NCI-H1436 (cell line): ENCODE results near the gene ALG9.

Source experiments
- DNase-seq: peaks from one replicate; lab custom pipeline; 2025; lab: John Stamatoyannopoulos, UW

The ALG9 gene

DNA sequence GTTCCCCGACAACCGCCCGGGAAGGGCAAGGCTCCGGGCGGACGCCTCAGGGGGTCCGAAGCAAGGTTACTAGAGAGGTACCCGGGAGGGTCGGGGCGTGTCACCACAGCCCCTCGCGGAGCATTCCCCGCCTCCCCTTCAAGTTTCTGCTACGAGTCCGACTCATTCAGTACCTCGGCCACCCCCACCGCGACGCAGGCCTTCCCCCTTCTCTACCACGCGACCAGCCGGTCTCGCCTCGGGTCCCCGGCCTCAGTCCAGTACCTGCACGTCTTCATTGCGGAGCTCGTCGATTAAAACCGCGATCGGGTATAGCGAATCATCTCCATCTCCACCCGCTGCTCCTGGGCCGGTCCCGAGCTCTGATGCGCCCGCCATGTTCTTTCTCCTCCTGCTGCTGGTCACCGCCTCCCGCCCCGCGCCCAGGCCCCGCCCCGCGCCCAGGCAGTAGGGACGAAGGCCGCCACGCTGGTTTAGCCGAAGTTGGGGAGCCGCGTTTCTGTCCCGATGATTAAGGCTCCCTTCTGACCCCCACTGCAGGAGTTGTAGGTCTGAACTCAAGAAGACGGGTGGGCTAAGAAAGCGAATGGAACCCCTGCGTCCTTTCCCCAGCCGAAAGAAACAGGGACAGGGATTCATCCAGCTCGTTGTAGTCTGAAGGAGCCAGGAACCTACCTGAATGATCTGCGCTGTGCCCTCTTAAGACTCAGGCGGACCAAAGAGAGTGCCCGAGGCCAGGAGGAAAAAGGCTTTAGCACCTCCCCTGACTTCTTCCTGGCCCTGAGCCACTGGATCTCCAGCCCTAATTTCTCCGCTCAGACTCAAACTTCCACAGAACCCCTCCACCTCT, 105.2 kb downstream of the ALG9 start, which contains the start of gene PPP2R1B:
TSS of gene PPP2R1B (minus strand) at position 406 of the 850 bp plus-strand sequence. CDS start at position 378, 28 bp downstream.
- peak; percentile 42 for DNase-seq

- DNase-seq: no peak
These were observed 105.9 kb downstream of the ALG9 start for GRCh38 chr11:111765320-111765983.

- DNase-seq: no peak
These were observed 106.8 kb downstream of the ALG9 start for GRCh38 chr11:111764621-111765020.

- DNase-seq: no peak
These were observed 108.3 kb downstream of the ALG9 start for GRCh38 chr11:111762981-111763643.

- no peak for DNase-seq
These were observed 108.9 kb downstream of the ALG9 start for GRCh38 chr11:111762526-111762925.

DNA sequence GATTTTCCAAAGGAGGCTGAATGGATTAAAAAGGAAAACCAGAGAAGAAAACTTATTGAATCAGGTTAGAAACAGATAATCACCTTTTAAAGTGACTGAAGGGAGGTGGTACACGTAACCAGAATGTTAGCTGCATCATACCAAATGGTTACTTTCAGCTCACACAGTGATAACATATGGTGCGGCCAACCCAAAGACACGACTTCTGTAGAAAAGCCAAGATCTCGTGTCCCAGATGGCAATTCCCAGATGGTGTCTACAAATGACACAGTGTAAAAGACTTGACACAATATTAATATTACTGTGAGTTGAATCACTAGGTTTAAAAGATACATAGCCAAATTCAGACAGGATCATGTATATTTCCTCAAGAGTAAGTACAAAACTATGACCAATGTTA, 110.3 kb downstream of the ALG9 start:
- no peak for DNase-seq

GRCh38 chr11:111759778-111760407, 111.5 kb downstream of the ALG9 start:
- DNase-seq: no peak

DNA sequence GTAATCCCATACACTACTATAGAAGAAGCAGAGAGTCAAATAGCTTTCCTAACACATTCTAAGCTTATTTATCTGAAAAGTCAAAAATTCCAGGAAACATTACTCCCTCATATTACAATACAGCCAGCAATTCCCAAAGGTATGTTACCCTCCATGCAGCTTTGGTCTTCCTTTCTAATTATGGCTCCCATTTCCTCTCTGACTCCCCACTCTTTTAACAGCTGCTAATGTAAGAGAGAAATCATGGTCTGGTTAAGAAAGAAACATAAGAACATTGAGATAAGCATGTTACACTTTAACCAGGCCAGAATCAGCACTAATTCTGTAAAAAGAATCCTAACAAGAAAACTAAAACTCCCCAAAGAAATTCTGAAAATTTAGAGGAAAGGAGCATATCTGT, 112.0 kb downstream of the ALG9 start:
- DNase-seq: no peak

DNA sequence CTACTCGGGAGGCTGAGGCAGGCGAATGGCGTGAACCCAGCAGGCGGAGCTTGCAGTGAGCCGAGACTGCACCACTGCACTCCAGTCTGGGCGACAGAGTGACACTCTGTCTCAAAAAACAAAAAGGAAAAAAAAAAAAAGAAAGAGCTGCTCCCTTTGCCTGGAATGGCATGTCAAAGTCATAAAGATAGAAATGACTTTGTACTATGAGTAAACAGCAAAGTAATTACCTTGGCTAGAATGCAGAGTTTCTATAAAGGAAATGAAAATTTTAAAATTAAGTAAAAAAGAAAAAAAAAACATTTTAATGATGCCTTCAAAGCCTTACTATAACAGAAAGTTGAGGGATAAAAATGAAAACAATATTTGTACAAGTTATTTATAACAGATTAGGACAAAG, 115.3 kb downstream of the ALG9 start:
- no peak for DNase-seq

- DNase-seq: no peak
These were observed 121.7 kb downstream of the ALG9 start for GRCh38 chr11:111749646-111750045.

GRCh38 chr11:111748035-111748804, 123.2 kb downstream of the ALG9 start:
- DNase-seq: no peak

DNA sequence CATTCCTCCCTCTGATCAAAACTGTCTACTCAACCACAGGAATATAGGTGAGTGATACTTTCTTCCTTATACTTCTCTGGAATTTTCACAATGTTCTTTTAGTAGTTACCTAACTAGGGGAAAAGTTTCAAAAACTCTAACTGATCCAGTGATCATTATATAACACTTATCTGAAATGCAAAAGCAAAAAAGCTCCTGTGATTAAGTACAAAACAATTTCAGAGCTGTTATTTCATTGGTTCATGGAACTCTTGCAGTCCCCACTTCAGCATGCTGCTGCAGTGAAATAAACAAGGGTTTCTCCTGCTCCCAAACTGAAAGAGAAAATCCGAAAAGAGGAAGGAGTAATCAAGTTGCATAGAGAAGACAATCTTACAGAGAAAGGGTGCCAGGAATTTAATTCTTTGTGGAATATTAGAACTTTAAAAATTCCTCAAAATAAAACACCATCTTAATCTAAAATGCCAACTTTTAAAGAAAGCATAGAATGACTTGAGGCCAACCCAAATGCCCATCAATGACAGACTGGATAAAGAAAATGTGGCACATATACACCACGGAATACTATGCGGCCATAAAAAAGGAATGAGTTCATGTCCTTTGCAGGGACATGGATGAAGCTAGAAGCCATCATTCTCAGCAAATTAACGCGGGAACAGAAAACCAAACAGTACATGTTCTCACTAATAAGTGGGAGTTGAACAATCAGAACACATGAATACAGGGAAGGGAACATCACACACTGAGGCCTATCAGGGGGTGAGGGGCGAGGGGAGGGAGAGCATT, 125.5 kb downstream of the ALG9 start:
- no peak for DNase-seq

GRCh38 chr11:111743700-111744099, 127.7 kb downstream of the ALG9 start:
- DNase-seq: no peak

GRCh38 chr11:111741751-111742150, 129.6 kb downstream of the ALG9 start:
- no peak for DNase-seq

DNA sequence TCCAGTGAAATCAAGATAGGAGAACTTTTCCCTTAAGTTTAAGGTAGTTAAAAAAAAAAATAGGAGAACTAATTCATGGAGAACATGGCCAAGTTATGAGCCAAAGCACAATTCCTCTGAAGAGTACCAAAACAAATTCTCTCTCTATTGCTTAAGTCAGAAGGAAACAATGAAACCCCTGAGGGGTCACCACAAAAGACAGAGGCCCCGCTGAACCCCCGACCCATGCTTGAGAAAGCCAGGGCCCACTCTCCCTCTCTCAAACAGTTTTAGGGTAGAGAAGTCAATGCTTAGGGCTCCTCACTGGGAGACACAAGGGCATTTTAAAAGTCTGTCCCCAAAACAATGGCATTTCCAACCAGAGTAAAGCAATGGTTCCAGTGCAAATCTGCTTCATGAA, 132.1 kb downstream of the ALG9 start:
- DNase-seq: no peak

DNA sequence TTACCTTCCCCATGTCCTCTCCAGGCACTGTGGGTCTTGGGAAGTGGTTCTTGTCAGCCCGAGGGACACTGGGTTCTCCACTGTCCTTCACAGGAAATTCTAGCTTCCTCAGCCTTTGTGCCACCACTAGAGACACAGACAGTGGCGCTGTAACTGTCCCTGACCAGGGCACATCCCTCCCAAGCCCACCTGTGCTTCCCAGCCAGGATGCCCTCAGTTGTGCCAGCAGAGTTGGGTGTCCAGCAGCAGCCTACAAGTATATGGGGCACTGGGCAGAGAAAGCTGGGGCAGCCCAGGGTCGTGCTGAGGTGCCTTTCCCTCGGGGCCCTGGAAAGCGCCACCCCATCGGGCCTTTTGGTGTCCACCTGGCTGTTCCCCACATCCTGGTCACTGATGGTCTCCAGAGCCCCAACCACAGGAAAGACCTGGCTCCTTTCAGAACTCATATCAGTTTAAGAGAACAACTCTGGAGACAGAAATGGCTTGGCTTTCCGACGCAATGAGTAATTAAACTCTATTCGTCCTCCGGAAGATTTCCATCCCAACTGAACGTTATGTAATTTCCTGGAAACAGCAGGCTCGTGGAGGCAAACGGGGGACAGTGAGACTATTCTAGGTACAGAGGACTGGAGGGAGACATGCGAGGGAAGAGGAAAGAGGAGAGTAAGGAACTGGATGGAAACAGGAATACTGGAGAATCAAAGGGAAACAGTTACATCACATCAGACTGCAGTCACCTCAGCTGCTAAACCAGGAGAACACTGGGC, 133.8 kb downstream of the ALG9 start:
- DNase-seq: no peak

GRCh38 chr11:111736621-111737443, 134.5 kb downstream of the ALG9 start:
- DNase-seq: no peak
